ENCODE measurements around the gene USO1.
"Not testable (repeated sequence)": the region's sequence is repeated elsewhere in the genome, so short reads cannot be mapped to it uniquely, and the experiment has no call there.

Gene USO1

DNA sequence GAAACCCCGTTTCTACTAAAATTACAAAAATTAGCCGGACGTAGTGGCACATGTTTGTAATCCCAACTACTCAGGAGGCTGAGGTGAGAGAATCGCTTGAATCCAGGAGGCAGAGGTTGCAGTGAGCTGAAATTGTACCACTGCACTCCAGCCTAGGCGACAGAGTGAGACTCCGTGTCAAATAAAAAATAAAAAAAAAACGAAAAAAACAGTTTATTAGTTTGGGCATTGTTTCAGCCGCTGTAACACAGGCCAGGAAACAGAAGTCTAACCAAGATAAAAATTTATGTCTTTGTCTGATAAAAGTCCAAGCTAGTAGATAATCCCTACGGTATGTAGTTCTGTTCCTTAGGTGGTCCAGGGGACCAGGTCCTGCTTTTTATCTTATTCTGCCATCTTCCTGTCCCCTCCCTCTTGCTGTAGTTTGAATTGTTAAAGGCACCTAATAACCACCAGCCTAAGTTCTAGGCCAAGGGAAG, 21.4 kb downstream of the USO1 start:
- in situ Hi-C loops (cut with MboI; ENCODE audit: low sequenced_read_pairs): no loop called here
- Histone ChIP-seq H3K9me3 (no peaks in the 10 kb centered on the region), H3K4me3 (no peak overlapping the region), H3K4me1 (no peaks in the 10 kb centered on the region), H3K27me3 (ENCODE audit: low read depth) (no peaks in the 10 kb centered on the region), H3K36me3 (replicated peaks) (no peaks in the 10 kb centered on the region)
- no peak for DNase-seq (ENCODE audit: low spot score in 2 of 2)

DNA sequence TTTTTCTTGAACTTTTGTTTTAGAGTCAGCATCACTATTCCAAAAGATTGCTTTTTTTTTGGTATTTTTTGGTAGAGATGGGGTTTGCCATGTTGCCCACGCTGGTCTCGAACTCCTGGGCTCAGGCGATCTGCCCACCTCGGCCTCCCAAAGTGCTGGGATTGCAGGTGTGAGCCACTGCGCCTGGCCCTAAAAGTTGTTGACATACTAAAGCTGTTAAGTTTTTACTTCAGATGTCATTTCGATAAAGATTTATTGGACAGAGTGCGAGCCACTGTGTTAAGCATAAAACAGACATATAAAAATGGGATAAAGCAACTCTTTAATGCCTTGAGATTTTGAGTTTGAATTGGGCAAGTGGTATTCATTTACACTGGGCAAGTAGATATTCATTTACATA, 28.3 kb downstream of the USO1 start:
- peaks cover 27% of the 10 kb centered on the region for H3K36me3 ChIP-seq (replicated peaks)
- in situ Hi-C loops (cut with MboI; ENCODE audit: low sequenced_read_pairs): no loop called here

DNA sequence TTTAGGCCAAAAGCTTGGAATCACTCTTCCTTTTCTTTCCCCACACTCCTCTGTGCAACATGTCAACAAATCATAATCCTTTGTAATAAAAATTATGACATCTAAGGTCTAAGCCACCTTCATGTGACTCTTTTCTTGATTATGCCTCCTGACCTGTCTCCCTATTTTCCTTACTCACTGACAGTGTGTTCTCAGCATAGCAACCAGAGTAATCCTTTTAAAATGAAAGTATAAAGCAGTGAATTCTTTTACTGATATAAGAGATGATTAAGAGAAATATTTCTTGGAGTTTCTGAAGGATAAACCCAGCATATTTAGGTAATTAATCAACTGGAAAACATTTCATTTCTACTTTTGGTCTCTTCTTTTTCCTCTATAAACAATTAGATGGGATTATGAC, 44.7 kb downstream of the USO1 start:
- Histone ChIP-seq H3K27me3 (ENCODE audit: low read depth) (no peaks in the 10 kb centered on the region), H3K4me3 (no peak overlapping the region), H3K36me3 (replicated peaks) (peaks cover 16% of the 10 kb centered on the region), H3K4me1 (no peaks in the 10 kb centered on the region), H3K9me3 (no peaks in the 10 kb centered on the region)
- in situ Hi-C loops (cut with MboI; ENCODE audit: low sequenced_read_pairs): no loop called here
- no peak for DNase-seq (ENCODE audit: low spot score in 2 of 2)

More for the DNA sequence above, 28.3 kb downstream of the USO1 start:
- Histone ChIP-seq H3K9me3 (0 out of 2 replicates have a peak, but pooled peaks cover 3% of the 10 kb centered on the region), H3K27me3 (ENCODE audit: low read depth) (no peaks in the 10 kb centered on the region), H3K4me3 (no peak overlapping the region), H3K4me1 (peaks cover 4% of the 10 kb centered on the region; the same call in 1 of the 2 replicates)
- no peak for DNase-seq (ENCODE audit: low spot score in 2 of 2)

DNA sequence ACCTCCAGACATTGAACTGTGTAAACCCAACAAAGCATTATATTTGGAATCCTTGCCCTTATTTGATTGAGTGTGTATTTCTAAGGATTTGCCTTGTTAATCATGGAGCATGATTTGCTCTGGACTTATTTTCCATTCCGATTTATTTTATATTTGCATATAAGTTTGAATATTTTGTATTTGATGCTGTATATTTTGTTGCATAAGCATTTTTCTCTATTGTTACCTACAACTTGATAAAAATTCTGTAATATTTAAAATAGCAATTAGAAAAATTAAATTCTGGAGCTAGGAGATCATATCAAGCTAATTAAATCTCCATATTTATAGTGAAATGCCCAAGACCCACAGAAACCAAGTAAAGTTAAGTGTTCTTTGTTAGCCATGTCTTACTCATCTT, 47.2 kb downstream of the USO1 start:
- Histone ChIP-seq H3K4me1 (no peaks in the 10 kb centered on the region), H3K27me3 (ENCODE audit: low read depth) (no peaks in the 10 kb centered on the region), H3K9me3 (no peaks in the 10 kb centered on the region), H3K4me3 (no peak overlapping the region), H3K36me3 (replicated peaks) (peaks cover 40% of the 10 kb centered on the region)
- in situ Hi-C loops (cut with MboI; ENCODE audit: low sequenced_read_pairs): no loop called here
- no peak for DNase-seq (ENCODE audit: low spot score in 2 of 2)

DNA sequence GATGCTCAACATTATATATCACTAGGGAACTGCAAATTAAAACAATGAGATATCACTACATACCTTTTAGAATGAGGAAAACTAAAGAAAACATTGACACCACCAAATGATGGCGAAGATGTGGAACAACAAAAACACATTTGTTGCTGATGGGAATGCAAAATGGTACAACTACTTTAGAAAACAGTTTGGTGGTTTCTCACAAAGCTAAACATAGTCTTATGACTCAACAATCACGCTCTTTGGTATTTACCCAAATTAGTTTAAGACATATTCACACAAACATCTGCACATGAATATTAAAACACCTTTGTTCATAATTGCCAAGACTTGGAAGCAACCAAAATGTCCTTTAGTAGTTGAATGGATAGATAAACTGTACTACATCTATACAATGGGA, 53.2 kb downstream of the USO1 start:
- H3K4me3 ChIP-seq: no peak overlapping the region
- in situ Hi-C loops (cut with MboI; ENCODE audit: low sequenced_read_pairs): no loop called here
- H3K4me1 ChIP-seq: no peaks in the 10 kb centered on the region
- no peak for DNase-seq (ENCODE audit: low spot score in 2 of 2)
- H3K36me3 ChIP-seq (replicated peaks): peaks cover 68% of the 10 kb centered on the region
- no peaks in the 10 kb centered on the region for H3K9me3 ChIP-seq
- H3K27me3 ChIP-seq (ENCODE audit: low read depth): no peaks in the 10 kb centered on the region

DNA sequence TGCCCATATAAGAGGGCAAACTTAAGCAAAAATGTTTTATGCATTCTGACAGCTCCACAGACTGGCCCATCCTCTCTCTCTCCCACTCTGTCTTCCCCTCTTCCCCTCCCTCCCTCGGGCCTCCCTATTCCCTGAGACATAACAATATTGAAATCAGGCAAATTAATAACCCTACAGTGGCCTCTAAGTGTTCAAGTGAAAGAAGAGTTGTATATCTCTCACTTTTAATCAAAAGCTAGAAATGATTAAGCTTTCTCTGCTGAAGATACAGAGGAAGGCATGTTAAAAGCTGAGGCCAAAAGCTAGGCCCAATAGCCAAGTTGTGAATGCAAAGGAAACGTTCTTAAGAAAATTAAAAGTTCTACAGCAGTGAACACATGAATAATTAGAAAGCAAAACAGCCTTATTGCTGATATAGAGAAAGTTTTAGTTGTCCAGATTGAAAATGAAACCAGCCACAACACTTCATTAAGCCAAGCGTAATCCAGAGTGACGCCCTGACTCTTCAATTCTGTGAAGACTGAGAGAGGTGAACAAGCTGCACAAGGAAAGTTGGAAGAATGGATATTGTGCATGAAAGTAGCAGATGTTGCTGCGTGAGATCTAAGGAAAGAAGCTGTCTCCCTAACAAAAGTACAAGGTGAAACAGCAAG, 54.9 kb downstream of the USO1 start:
- in situ Hi-C loops (cut with MboI; ENCODE audit: low sequenced_read_pairs): no loop called here
- no peak for DNase-seq (ENCODE audit: low spot score in 2 of 2)
- Histone ChIP-seq H3K4me3 (no peak overlapping the region), H3K36me3 (replicated peaks) (peaks cover 69% of the 10 kb centered on the region), H3K9me3 (no peaks in the 10 kb centered on the region), H3K4me1 (no peaks in the 10 kb centered on the region), H3K27me3 (ENCODE audit: low read depth) (no peaks in the 10 kb centered on the region)

DNA sequence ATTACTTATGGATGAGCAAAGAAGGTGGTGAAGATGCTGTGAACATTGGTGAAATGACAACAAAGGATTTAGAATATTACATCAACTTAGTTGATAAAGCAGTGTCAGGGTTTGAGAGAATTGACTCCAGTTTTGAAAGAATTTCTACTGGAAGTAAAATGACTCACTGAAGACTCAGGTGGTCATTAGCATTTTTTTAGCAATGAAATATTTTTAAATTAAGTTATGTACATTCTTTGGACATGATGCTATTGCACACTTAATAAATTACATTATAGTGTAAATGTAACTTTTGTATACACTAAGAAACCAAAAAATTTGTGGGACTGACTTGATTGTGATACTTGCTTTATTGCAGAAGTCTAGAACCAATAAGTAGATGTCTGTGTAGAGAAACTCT, 56.9 kb downstream of the USO1 start:
- Histone ChIP-seq H3K9me3 (no peaks in the 10 kb centered on the region), H3K4me1 (no peaks in the 10 kb centered on the region), H3K4me3 (no peak overlapping the region), H3K27me3 (ENCODE audit: low read depth) (no peaks in the 10 kb centered on the region), H3K36me3 (replicated peaks) (peaks cover 58% of the 10 kb centered on the region)
- no peak for DNase-seq (ENCODE audit: low spot score in 2 of 2)
- in situ Hi-C loops (cut with MboI; ENCODE audit: low sequenced_read_pairs): no loop called here

DNA sequence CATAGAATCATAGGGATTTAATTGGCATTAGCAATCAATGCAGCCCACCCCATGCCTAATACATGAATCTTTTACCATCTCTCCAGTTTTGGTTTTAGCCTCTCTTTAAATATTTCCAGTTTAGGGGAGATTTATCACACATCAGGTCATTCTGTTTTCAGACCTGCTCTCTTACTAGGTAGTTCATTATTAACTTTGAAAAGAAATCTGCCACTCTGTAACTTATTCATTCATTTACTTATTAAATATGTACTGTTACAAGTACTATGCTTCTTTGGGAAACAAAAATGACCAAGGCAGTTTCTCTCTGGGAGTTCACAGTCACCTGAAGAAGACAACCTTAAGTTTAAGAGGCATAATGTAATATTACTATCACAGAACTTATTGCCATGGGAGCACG, 62.1 kb downstream of the USO1 start:
- Histone ChIP-seq H3K4me3 (no peak overlapping the region), H3K4me1 (no peaks in the 10 kb centered on the region), H3K27me3 (ENCODE audit: low read depth) (no peaks in the 10 kb centered on the region), H3K9me3 (no peaks in the 10 kb centered on the region), H3K36me3 (replicated peaks) (peaks cover 36% of the 10 kb centered on the region)
- in situ Hi-C loops (cut with MboI; ENCODE audit: low sequenced_read_pairs): no loop called here
- no peak for DNase-seq (ENCODE audit: low spot score in 2 of 2)

DNA sequence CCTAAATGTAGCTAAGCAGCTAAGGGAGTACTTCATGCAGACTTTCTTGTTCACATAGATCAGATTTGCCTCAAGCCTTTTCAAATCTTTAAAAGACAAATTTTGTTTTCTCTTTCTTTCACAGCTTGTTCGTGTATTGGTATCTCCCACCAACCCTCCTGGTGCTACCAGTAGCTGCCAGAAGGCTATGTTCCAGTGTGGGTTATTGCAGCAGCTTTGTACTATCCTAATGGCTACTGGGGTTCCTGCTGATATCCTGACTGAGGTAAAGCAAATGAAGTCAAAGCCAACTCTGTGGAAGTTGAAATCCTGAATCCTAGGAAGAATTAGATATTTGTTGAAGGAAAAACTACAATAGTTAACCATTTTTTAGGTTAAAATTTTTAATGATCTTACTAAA, 62.6 kb downstream of the USO1 start:
- peaks cover 35% of the 10 kb centered on the region for H3K36me3 ChIP-seq (replicated peaks)
- H3K27me3 ChIP-seq (ENCODE audit: low read depth): no peaks in the 10 kb centered on the region
- in situ Hi-C loops (cut with MboI; ENCODE audit: low sequenced_read_pairs): no loop called here
- no peaks in the 10 kb centered on the region for H3K4me1 ChIP-seq
- DNase-seq (ENCODE audit: low spot score in 2 of 2): no peak
- no peak overlapping the region for H3K4me3 ChIP-seq
- no peaks in the 10 kb centered on the region for H3K9me3 ChIP-seq

DNA sequence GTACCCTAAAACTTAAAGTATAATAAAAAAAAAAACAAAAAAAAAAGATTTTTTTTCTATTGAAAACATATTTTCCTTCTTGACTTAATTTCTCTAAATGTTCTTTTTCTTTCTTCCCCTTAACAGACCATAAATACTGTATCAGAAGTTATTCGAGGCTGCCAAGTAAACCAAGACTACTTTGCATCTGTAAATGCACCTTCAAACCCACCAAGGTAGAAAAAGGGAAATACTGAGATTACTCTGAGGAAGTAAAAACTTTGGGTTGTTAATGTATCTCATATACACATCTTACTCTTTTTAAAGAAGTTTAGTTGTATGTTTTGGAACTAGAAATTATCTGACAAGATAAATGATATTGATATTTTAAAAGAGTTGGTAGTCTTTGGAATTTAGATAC, 65.6 kb downstream of the USO1 start:
- Histone ChIP-seq H3K4me3 (no peak overlapping the region), H3K4me1 (peaks cover 9% of the 10 kb centered on the region), H3K27me3 (ENCODE audit: low read depth) (no peaks in the 10 kb centered on the region), H3K9me3 (no peaks in the 10 kb centered on the region), H3K36me3 (replicated peaks) (peaks cover 22% of the 10 kb centered on the region)
- in situ Hi-C loops (cut with MboI; ENCODE audit: low sequenced_read_pairs): no loop called here
- no peak for DNase-seq (ENCODE audit: low spot score in 2 of 2)

DNA sequence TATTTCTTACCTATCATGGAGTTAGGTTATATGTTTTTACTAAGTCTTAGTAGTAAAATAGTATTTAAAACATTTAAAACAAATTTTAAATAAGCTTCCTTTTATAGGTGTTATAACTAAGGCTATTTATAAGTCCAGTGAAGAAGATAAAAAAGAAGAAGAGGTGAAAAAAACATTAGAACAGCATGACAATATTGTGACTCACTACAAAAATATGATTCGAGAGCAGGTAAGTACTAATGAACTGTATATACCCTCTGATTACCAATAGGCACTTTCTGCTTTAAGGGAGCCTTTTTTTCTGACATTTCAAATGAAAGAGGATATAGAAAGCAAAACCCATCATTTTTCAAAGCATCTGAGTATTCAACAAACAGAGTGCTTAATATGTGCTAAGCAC, 76.6 kb downstream of the USO1 start:
- in situ Hi-C loops (cut with MboI; ENCODE audit: low sequenced_read_pairs): no loop called here
- DNase-seq (ENCODE audit: low spot score in 2 of 2): no peak
- Histone ChIP-seq H3K9me3 (no peaks in the 10 kb centered on the region), H3K4me3 (no peak overlapping the region), H3K27me3 (ENCODE audit: low read depth) (no peaks in the 10 kb centered on the region), H3K4me1 (peaks cover 6% of the 10 kb centered on the region; the same call in 1 of the 2 replicates), H3K36me3 (replicated peaks) (peaks cover 24% of the 10 kb centered on the region)

DNA sequence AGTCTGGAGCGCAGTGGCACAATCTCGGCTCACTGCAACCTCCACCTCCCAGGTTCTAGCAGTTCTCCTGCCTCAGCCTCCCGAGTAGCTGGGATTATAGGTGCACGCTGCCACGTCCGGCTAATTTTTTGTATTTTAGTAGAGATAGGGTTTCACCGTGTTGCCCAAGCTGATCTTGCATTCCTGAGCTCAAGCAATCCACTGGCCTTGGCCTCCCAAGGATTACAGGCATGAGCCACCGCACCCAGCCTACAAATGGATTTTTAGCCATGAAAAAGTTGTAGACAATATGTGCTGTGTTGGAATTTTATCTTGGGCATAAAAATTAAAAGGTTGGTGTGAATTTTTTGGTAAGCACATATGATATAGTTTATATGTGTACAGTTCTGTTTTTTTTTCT, 81.7 kb downstream of the USO1 start:
- in situ Hi-C loops (cut with MboI; ENCODE audit: low sequenced_read_pairs); H3K27me3 ChIP-seq (ENCODE audit: low read depth); H3K4me1 ChIP-seq; H3K4me3 ChIP-seq; DNase-seq (ENCODE audit: low spot score in 2 of 2); H3K9me3 ChIP-seq: not testable (repeated sequence)
- peaks cover 37% of the 10 kb centered on the region for H3K36me3 ChIP-seq (replicated peaks)

DNA sequence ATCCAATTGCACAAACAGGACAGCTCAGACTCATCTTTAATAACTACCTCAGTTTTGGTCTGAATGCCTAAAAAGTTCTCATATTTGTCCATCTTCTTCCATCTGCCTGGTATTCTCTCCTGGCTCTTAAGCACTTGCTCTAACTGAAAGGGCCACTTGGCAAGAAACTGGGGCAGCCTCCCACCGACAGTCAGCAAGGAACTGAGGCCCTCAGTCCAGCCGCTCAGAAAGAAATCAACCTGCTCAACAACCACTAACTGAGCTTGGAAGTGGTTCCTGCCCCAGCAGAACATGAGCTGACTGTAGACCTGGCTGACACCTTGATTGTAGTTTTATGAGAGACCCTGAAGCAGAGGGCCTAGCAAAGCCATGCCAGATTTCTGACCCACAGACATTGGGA, 93.5 kb downstream of the USO1 start:
- H3K36me3 ChIP-seq (replicated peaks): peaks cover 26% of the 10 kb centered on the region
- in situ Hi-C loops (cut with MboI; ENCODE audit: low sequenced_read_pairs): no loop called here
- no peaks in the 10 kb centered on the region for H3K4me1 ChIP-seq
- no peak for DNase-seq (ENCODE audit: low spot score in 2 of 2)
- no peaks in the 10 kb centered on the region for H3K9me3 ChIP-seq
- no peak overlapping the region for H3K4me3 ChIP-seq
- no peaks in the 10 kb centered on the region for H3K27me3 ChIP-seq (ENCODE audit: low read depth)

DNA sequence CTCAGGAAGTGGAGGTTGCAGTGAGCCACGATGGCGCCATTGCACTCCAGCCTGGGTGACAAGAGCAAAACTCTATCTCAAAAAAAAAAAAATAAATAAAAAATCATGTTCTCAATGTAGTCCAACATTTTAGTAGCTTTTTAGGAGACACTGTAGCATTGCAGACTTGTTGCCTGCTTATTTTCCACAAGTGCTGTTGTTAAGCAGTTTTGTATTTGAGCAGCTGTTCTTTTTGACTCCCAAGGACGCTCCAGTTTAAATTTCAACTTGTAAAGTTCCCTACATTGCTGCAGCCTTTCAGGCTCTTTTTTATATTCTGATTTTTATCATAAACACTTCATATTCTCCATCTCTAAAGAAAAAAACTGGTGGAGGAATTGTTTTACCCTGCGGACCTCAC, 94.7 kb downstream of the USO1 start:
- H3K9me3 ChIP-seq: no peaks in the 10 kb centered on the region
- no peak for DNase-seq (ENCODE audit: low spot score in 2 of 2)
- in situ Hi-C loops (cut with MboI; ENCODE audit: low sequenced_read_pairs): no loop called here
- H3K4me1 ChIP-seq: peaks cover 5% of the 10 kb centered on the region
- no peaks in the 10 kb centered on the region for H3K27me3 ChIP-seq (ENCODE audit: low read depth)
- peaks cover 16% of the 10 kb centered on the region for H3K36me3 ChIP-seq (replicated peaks)
- H3K4me3 ChIP-seq: no peak overlapping the region

DNA sequence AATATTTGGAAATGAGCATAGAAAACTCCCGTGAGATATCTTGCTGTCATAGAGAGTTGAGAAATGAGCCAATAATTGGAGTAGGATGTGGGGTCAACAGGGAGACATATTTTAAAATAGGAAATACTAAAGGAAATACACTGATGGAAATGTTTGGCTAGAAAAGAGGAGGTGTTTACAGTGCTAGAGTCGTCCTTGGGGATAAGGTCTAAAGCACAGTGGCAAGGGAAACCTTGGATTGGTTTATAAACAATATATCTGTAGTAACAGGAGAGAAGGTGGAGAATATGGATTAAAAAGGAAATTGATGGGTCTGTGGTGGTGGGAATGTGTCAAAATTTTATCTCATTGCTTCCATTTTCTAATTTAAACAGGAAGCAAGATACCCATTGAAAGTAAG, 95.8 kb downstream of the USO1 start:
- Histone ChIP-seq H3K27me3 (ENCODE audit: low read depth) (no peaks in the 10 kb centered on the region), H3K4me1 (peaks cover 5% of the 10 kb centered on the region), H3K9me3 (no peaks in the 10 kb centered on the region), H3K4me3 (no peak overlapping the region), H3K36me3 (replicated peaks) (peaks cover 8% of the 10 kb centered on the region; the same call in 1 of the 2 replicates)
- DNase-seq (ENCODE audit: low spot score in 2 of 2): no peak
- in situ Hi-C loops (cut with MboI; ENCODE audit: low sequenced_read_pairs): no loop called here
